ENCODE results near the gene DLD.

DNA sequence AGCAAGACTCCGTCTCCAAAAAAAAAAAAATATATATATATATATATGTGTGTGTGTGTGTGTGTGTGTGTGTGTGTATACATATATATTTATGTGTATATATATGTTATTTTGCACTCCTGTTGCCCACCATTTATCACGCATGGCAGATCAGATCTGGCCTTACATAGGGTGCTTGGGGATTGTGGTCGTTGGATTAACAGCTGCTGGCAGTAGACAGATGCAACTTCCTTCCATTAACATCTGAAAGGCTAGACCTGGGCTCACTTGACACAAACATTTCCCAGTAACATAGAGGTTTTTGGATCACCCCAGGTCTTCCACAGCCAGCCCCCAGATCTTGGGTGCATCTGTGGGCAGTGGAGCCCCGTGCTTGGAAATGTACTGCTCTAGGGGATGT lies 40.8 kb upstream of the DLD start:
- no peak for TF ChIP-seq CTCF (IDR thresholded peaks at IDR 0.05)
- TF ChIP-seq POLR2A (IDR thresholded peaks at IDR 0.05): no peak
- TF ChIP-seq POLR2AphosphoS5 (IDR thresholded peaks at IDR 0.05): no peak
